ENCODE results near the gene KCNQ1OT1.

GRCh38 chr11:2576549-2576948 is 123.2 kb downstream of the KCNQ1OT1 start:
- TF ChIP-seq FOXP1 (CRISPR knock-in tag; IDR thresholded peaks at IDR 0.05; ENCODE audit: borderline replicate concordance) (peak; percentile 9; the same call in 1 of the 2 replicates), USF1 (CRISPR knock-in tag; IDR thresholded peaks at IDR 0.05) (no peak), ZNF317 (CRISPR knock-in tag; IDR thresholded peaks at IDR 0.05; ENCODE audit: borderline replicate concordance, low read depth) (no peak), TP53 (CRISPR knock-in tag; IDR thresholded peaks at IDR 0.05) (no peak), ZNF121 (CRISPR knock-in tag; IDR thresholded peaks at IDR 0.05) (no peak)
- TF ChIP-seq, protein P1, sequence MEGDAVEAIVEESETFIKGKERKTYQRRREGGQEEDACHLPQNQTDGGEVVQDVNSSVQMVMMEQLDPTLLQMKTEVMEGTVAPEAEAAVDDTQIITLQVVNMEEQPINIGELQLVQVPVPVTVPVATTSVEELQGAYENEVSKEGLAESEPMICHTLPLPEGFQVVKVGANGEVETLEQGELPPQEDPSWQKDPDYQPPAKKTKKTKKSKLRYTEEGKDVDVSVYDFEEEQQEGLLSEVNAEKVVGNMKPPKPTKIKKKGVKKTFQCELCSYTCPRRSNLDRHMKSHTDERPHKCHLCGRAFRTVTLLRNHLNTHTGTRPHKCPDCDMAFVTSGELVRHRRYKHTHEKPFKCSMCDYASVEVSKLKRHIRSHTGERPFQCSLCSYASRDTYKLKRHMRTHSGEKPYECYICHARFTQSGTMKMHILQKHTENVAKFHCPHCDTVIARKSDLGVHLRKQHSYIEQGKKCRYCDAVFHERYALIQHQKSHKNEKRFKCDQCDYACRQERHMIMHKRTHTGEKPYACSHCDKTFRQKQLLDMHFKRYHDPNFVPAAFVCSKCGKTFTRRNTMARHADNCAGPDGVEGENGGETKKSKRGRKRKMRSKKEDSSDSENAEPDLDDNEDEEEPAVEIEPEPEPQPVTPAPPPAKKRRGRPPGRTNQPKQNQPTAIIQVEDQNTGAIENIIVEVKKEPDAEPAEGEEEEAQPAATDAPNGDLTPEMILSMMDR (IDR thresholded peaks at IDR 0.05) = no peak
